HEK293T (cell line): Measurements from ENCODE around the gene ARMC8.

Experiments
- BHLHE40 ChIP-seq: fragments of 450-650 bp; IDR thresholded peaks from 2 replicates; pipeline ENCODE4 v1.6.1; 2016; ENCODE audit warnings: mild to moderate bottlenecking, moderate library complexity, borderline replicate concordance
- CTBP1 ChIP-seq: fragments of 450-650 bp; IDR thresholded peaks from 2 replicates; pipeline ENCODE4 v1.6.1; 2016; ENCODE audit warnings: borderline replicate concordance
- FOXM1 ChIP-seq: fragments of 450-650 bp; IDR thresholded peaks from 2 replicates; pipeline ENCODE4 v1.6.1; 2017; ENCODE audit warnings: mild to moderate bottlenecking, borderline replicate concordance
- LEF1 ChIP-seq: fragments of 450-650 bp; IDR thresholded peaks from 2 replicates; pipeline ENCODE4 v1.6.1; 2017; ENCODE audit warnings: mild to moderate bottlenecking, borderline replicate concordance
- SUZ12 ChIP-seq: fragments of 450-650 bp; IDR thresholded peaks from 2 replicates; pipeline ENCODE4 v1.6.1; 2016; ENCODE audit warnings: mild to moderate bottlenecking
- TARDBP ChIP-seq: fragments of 450-650 bp; IDR thresholded peaks from 2 replicates; pipeline ENCODE4 v1.6.1; 2016
- ZNF384 ChIP-seq: fragments of 450-650 bp; IDR thresholded peaks from 2 replicates; pipeline ENCODE4 v1.6.1; 2016

DNA sequence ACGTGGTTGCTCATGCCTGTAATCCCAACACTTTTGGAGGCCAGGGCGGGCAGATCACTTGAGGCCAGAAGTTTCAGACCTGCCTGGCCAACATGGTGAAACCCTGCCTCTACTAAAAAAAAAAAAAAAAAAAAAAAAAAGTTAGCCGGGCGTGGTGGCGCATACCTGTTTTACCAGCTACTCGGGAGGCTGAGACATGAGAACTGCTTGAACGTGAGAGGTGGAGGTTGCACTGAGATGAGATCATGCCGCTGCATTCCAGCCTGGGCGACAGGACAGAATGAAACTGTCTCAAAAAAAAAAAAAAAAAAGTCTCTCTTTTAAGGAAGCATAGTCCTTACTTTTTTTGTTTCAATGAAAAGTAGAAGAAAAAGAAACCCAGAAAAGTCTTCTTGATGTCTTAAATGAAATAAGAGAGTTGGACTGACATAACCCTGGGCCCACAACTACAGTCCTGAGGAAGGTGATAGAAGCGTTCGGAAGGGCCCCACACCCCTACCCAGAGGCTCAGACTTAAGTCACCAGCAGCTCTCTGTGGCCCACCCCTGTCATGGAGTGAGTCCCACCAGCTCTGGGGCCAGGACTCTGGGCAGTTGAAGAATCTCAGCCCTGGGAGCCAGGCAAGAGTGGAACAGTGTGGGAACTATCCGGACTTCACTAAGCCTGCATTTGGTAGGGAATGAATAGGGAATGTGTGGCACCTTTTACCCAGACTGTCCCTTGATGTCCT, 139.9 kb downstream of the ARMC8 start:
- TF ChIP-seq BHLHE40 = no peak
- TF ChIP-seq SUZ12 = no peak
- no peak for TF ChIP-seq FOXM1
- TF ChIP-seq TARDBP = no peak
- no peak for TF ChIP-seq ZNF384
- TF ChIP-seq CTBP1 = no peak
- TF ChIP-seq LEF1 = no peak
